PC-3 (cell line): ENCODE measurements around the gene NUPR2. TPM values are rescaled to one million over a fixed set of nuclear protein-coding genes. Genes with fewer than 3 reads are reported as not detected.
"Not testable (repeated sequence)": the region's sequence is repeated elsewhere in the genome, so short reads cannot be mapped to it uniquely, and the experiment has no call there.

Source experiments
- ATAC-seq: fragments of 200-7000 bp; cut with Tn5 transposase; 2 replicates; pipeline ENCODE4 v1.9.1; 2020; ENCODE audit warnings: mild to moderate bottlenecking, moderate library complexity
- BruUV-seq: library from RNA; stranded (reverse); fragments of 400-500 nt; replicated peaks from 2 replicates; lab custom pipeline; 2021; lab: Mats Ljungman, UMichigan
- CTCF ChIA-PET: fragments of 300-600 bp; sonication (Branson Sonifier 250); formaldehyde crosslinking; loops from one replicate; lab custom pipeline; 2022; ENCODE audit warnings: antibody characterized with exemption; lab: Charles Lee
- POLR2A ChIA-PET: fragments of 300-600 bp; sonication (Branson Sonifier 250); formaldehyde crosslinking; loops from one replicate; lab custom pipeline; 2022; ENCODE audit warnings: antibody characterized with exemption; ENCODE audit not compliant: unreplicated experiment; lab: Charles Lee
- DNase-seq: peaks from one replicate; pipeline ENCODE4 v3.0.0-alpha.2; 2015
- H2AFZ ChIP-seq: fragments of 300-600 bp; sonication (generic); 2 replicates; pipeline ENCODE4 v1.6.0; 2016; ENCODE audit warnings: antibody characterized with exemption, low read length
- H3F3A ChIP-seq: fragments of 300-600 bp; sonication (generic); one replicate; pipeline ENCODE4 v1.6.0; 2017; ENCODE audit warnings: antibody characterized with exemption, low read length, control low read depth, mild to moderate bottlenecking; ENCODE audit not compliant: unreplicated experiment
- H3K27ac ChIP-seq: fragments of 300-600 bp; sonication (generic); 2 replicates; pipeline ENCODE4 v1.5.1; 2016; ENCODE audit warnings: mild to moderate bottlenecking, low read length
- H3K27me3 ChIP-seq: fragments of 300-600 bp; sonication (generic); 2 replicates; pipeline ENCODE4 v1.6.1; 2016; ENCODE audit warnings: low read length, mixed read lengths
- H3K36me3 ChIP-seq: fragments of 300-600 bp; sonication (generic); 2 replicates; pipeline ENCODE4 v1.6.1; 2016; ENCODE audit warnings: low read depth, mixed run types, low read length, mixed read lengths
- H3K4me1 ChIP-seq: fragments of 300-600 bp; sonication (generic); 2 replicates; pipeline ENCODE4 v1.5.1; 2016; ENCODE audit warnings: low read length; ENCODE audit not compliant: insufficient read depth
- H3K4me2 ChIP-seq: fragments of 300-600 bp; sonication (generic); 2 replicates; pipeline ENCODE4 v1.6.0; 2016; ENCODE audit warnings: low read length
- H3K4me3 ChIP-seq: fragments of 300-600 bp; sonication (generic); 2 replicates; pipeline ENCODE4 v1.5.1; 2016; ENCODE audit warnings: mild to moderate bottlenecking, low read length, mixed read lengths
- H3K79me2 ChIP-seq: fragments of 300-600 bp; sonication (generic); 2 replicates; pipeline ENCODE4 v1.6.1; 2017; ENCODE audit warnings: low read length, mixed read lengths
- H3K9ac ChIP-seq: fragments of 300-600 bp; sonication (generic); 2 replicates; pipeline ENCODE4 v1.6.0; 2016; ENCODE audit warnings: mild to moderate bottlenecking, low read length
- H3K9me2 ChIP-seq: fragments of 300-600 bp; sonication (generic); replicated peaks from 2 replicates; pipeline ENCODE4 v1.6.1; 2016; ENCODE audit warnings: mixed run types, low read length, mixed read lengths
- H3K9me3 ChIP-seq: fragments of 300-600 bp; sonication (generic); 2 replicates; pipeline ENCODE4 v1.6.1; 2016; ENCODE audit warnings: low read length, mixed read lengths
- H4K20me1 ChIP-seq: fragments of 300-600 bp; sonication (generic); 2 replicates; pipeline ENCODE4 v1.6.1; 2016; ENCODE audit warnings: low read length, mixed read lengths
- CTCF ChIP-seq: fragments of 300-600 bp; sonication (generic); conservative IDR thresholded peaks from 2 replicates; pipeline ENCODE4 v1.5.1; 2017; ENCODE audit warnings: antibody characterized with exemption, low read depth, mild to moderate bottlenecking, low read length
- EZH2 ChIP-seq: fragments of 300-600 bp; sonication (generic); IDR thresholded peaks from one replicate; pipeline ENCODE4 v1.6.1; 2017; ENCODE audit warnings: antibody characterized with exemption, mild to moderate bottlenecking, low read length; ENCODE audit not compliant: unreplicated experiment
- EZH2phosphoT487 ChIP-seq: fragments of 300-600 bp; sonication (generic); IDR thresholded peaks from 2 replicates; pipeline ENCODE4 v1.6.1; 2018; ENCODE audit warnings: mild to moderate bottlenecking, antibody characterized with exemption, low read length, borderline replicate concordance
- intact Hi-C: fragments of 100-400 bp; cut with micrococcal nuclease; formaldehyde crosslinking; loops from 2 replicates; pipeline ENCODE4 v1.9.0; 2023
- total RNA-seq: library from RNA; depleted of rRNA; stranded (reverse); fragments of >200 nt; gene quantifications from 2 replicates; pipeline ENCODE4 v1.2.3, GENCODE V29; 2014; rRNA removed

Gene NUPR2
- total RNA-seq, 1 experiment from 2014 or later, result not detected

DNA sequence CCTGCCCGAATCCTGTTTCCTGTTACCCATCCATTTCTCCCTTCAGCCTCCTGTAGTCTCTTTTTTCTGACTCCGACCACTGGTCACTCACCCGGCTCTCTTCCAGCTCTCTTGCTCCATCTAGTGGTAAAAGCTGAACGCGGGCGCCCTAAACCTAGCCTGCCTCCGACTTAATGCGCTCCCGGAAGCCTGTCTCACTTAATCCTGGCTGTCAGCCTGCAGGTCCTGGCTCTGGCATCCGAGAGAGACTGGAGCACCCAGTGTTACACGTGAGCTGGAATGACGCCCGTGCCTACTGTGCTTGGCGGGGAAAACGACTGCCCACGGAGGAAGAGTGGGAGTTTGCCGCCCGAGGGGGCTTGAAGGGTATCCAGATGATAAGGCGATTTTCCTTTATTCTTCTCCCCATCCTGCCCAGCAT, 41.8 kb downstream of the NUPR2 start:
- no TSS peak for BruUV-seq
- POLR2A ChIA-PET, result no interaction called here
- peaks cover 7% of the 10 kb centered on the region; the same call in 1 of the 2 replicates for H3K36me3 ChIP-seq
- ATAC-seq (peak; percentile 95), DNase-seq (peak; percentile 90)
- H3K9me3 ChIP-seq, result no peaks in the 10 kb centered on the region
- H2AFZ ChIP-seq, result peak overlapping the region; percentile 73; the same call in 1 of the 2 replicates
- H3K4me1 ChIP-seq, result peaks cover 4% of the 10 kb centered on the region
- TF ChIP-seq EZH2 (no peak), CTCF (peak; percentile 90), EZH2phosphoT487 (no peak)
- no peaks in the 10 kb centered on the region for H3K79me2 ChIP-seq
- no peaks in the 10 kb centered on the region for H4K20me1 ChIP-seq
- no peaks in the 10 kb centered on the region for H3K27me3 ChIP-seq
- H3K9me2 ChIP-seq, result no peaks in the 10 kb centered on the region
- H3K9ac ChIP-seq, result no peak overlapping the region
- no peaks in the 10 kb centered on the region for H3F3A ChIP-seq
- no peak overlapping the region for H3K27ac ChIP-seq
- CTCF ChIA-PET, result interaction anchor here (0.6 to 2.1 kb wide), 2 partner anchors 9 to 654 kb away, joined by 4 to 7 read pairs; no protein-coding TSS in a partner anchor
- intact Hi-C loops, result loop anchor here (1.0 kb wide), 2 partner anchors 70 to 433 kb away; no protein-coding TSS in a partner anchor
- H3K4me3 ChIP-seq, result no peak overlapping the region
- H3K4me2 ChIP-seq, result 0 out of 2 replicates have a peak overlapping the region, but pooled peaks have one; percentile 22

- H3K27me3 ChIP-seq, CTCF ChIA-PET, BruUV-seq, H4K20me1 ChIP-seq, H3K4me2 ChIP-seq, H3K4me3 ChIP-seq, H3K27ac ChIP-seq, H3K9me3 ChIP-seq, ATAC-seq, intact Hi-C loops, H3K9me2 ChIP-seq, POLR2A ChIA-PET, H3K9ac ChIP-seq, DNase-seq, H2AFZ ChIP-seq: not testable (repeated sequence)
- H3F3A ChIP-seq, result peaks cover 24% of the 10 kb centered on the region
- H3K79me2 ChIP-seq, result peaks cover 11% of the 10 kb centered on the region
- peaks cover 23% of the 10 kb centered on the region for H3K4me1 ChIP-seq
- peaks cover 22% of the 10 kb centered on the region for H3K36me3 ChIP-seq
Measured at GRCh38 chr7:56066376-56066775, 49.8 kb downstream of the NUPR2 start.

Other genes starting within 250 kb of the NUPR2 start
- gene ZNF713, start 229.0 kb downstream of the NUPR2 start, total RNA-seq, result 2.0 and 2.1 TPM in 2 replicates
- 16.9 and 20.1 TPM in 2 replicates for gene MRPS17, start 164.5 kb downstream of the NUPR2 start, total RNA-seq
- gene NIPSNAP2, start 151.8 kb downstream of the NUPR2 start, total RNA-seq, result 63.9 and 65.8 TPM in 2 replicates
- gene PSPH, start 65.0 kb downstream of the NUPR2 start, total RNA-seq, result 54.0 and 66.3 TPM in 2 replicates
- 316 and 338 TPM in 2 replicates for gene CCT6A, start 64.7 kb downstream of the NUPR2 start, total RNA-seq
- gene SUMF2, start 52.1 kb downstream of the NUPR2 start, total RNA-seq, result 57.4 and 65.6 TPM in 2 replicates
- 0.75 and 1.3 TPM in 2 replicates for gene PHKG1, start 23.5 kb downstream of the NUPR2 start, total RNA-seq
- 499 and 578 TPM in 2 replicates for gene CHCHD2, start 9.9 kb downstream of the NUPR2 start, total RNA-seq